Activated CD8-positive, alpha-beta memory T cell treated with anti-CD3 and anti-CD28 coated beads, Interleukin-2, amount 50 U/mL, for 24 hours (primary cell): ENCODE measurements around the gene KCNH6.

Experiments
- DNase-seq: peaks from one replicate; pipeline ENCODE4 v3.0.0-alpha.2; 2020; ENCODE audit errors: extremely low read depth

KCNH6 gene

GRCh38 chr17:63523253-63523855 lies at the start of gene KCNH6:
Gene KCNH6 (plus strand): TSS chr17:63523358. CDS start chr17:63523414, 56 bp downstream.
- DNase-seq, result no peak

GRCh38 chr17:63474174-63474573 lies 49.0 kb upstream of the KCNH6 start:
- DNase-seq, result no peak

- no peak for DNase-seq
Observed at GRCh38 chr17:63474586-63475460, 48.3 kb upstream of the KCNH6 start.

- DNase-seq, result no peak
Observed at GRCh38 chr17:63475491-63476412, 47.4 kb upstream of the KCNH6 start.

GRCh38 chr17:63476459-63476853 lies 46.7 kb upstream of the KCNH6 start:
- DNase-seq, result no peak

GRCh38 chr17:63476854-63477479 lies 46.2 kb upstream of the KCNH6 start, which contains the start of gene ACE:
Gene ACE (plus strand): TSS chr17:63477061. CDS start chr17:63477095, 34 bp downstream.
- no peak for DNase-seq

- DNase-seq, result no peak
Observed at GRCh38 chr17:63477480-63478440, 45.4 kb upstream of the KCNH6 start.

- DNase-seq, result peak; percentile 35
Observed at GRCh38 chr17:63478814-63479494, 44.2 kb upstream of the KCNH6 start.

GRCh38 chr17:63479495-63480184 lies 43.5 kb upstream of the KCNH6 start:
- no peak for DNase-seq

GRCh38 chr17:63480192-63480784 lies 42.9 kb upstream of the KCNH6 start:
- DNase-seq, result no peak

GRCh38 chr17:63480826-63481487 lies 42.2 kb upstream of the KCNH6 start:
- DNase-seq, result no peak

GRCh38 chr17:63481488-63481870 lies 41.7 kb upstream of the KCNH6 start:
- DNase-seq, result no peak

GRCh38 chr17:63482509-63482908 lies 40.6 kb upstream of the KCNH6 start:
- no peak for DNase-seq

GRCh38 chr17:63483038-63483437 lies 40.1 kb upstream of the KCNH6 start:
- no peak for DNase-seq

- no peak for DNase-seq
Observed at GRCh38 chr17:63483655-63484575, 39.2 kb upstream of the KCNH6 start.

- no peak for DNase-seq
Observed at GRCh38 chr17:63486317-63487013, 36.7 kb upstream of the KCNH6 start.

- no peak for DNase-seq
Observed at GRCh38 chr17:63487014-63487339, 36.2 kb upstream of the KCNH6 start.
